ENCODE measurements around the gene GPR15LG.

GPR15LG gene

DNA sequence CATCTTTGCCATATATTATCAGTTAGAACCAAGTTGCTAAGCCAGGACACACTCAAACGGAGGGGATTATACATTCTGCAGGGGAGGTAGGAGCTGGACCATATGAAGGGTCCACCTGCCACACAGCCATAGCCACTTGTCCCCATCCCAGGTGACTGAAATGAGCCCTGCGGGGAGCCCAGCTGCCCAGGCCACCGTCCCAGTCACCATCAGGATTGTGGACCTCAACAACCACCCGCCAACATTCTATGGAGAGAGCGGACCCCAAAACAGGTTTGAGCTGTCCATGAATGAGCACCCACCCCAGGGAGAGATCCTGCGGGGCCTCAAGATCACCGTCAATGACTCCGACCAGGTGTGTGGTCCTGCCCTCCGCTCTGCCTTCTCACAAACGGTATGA lies 34.4 kb downstream of the GPR15LG start:
- TF ChIP-seq, protein P1, sequence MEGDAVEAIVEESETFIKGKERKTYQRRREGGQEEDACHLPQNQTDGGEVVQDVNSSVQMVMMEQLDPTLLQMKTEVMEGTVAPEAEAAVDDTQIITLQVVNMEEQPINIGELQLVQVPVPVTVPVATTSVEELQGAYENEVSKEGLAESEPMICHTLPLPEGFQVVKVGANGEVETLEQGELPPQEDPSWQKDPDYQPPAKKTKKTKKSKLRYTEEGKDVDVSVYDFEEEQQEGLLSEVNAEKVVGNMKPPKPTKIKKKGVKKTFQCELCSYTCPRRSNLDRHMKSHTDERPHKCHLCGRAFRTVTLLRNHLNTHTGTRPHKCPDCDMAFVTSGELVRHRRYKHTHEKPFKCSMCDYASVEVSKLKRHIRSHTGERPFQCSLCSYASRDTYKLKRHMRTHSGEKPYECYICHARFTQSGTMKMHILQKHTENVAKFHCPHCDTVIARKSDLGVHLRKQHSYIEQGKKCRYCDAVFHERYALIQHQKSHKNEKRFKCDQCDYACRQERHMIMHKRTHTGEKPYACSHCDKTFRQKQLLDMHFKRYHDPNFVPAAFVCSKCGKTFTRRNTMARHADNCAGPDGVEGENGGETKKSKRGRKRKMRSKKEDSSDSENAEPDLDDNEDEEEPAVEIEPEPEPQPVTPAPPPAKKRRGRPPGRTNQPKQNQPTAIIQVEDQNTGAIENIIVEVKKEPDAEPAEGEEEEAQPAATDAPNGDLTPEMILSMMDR (conservative IDR thresholded peaks at IDR 0.05; ENCODE audit: low read depth, low read length): no peak
- Histone ChIP-seq H3K27ac (no peak overlapping the region), H3K36me3 (ENCODE audit: insufficient read depth) (no peaks in the 10 kb centered on the region), H4K20me1 (ENCODE audit: insufficient read depth) (no peaks in the 10 kb centered on the region), H3K79me2 (ENCODE audit: insufficient read depth, low read depth) (no peaks in the 10 kb centered on the region), H3K27me3 (ENCODE audit: insufficient read depth, low read depth) (no peaks in the 10 kb centered on the region), H3K4me1 (ENCODE audit: low read depth, poor library complexity, severe bottlenecking) (no peaks in the 10 kb centered on the region), H2AFZ (ENCODE audit: low read depth) (no peak overlapping the region), H3K9ac (no peak overlapping the region), H3K4me2 (no peak overlapping the region), H3K4me3 (IDR thresholded peaks at IDR 0.05; ENCODE audit: insufficient read depth, low read depth, low read length) (no peak overlapping the region)

DNA sequence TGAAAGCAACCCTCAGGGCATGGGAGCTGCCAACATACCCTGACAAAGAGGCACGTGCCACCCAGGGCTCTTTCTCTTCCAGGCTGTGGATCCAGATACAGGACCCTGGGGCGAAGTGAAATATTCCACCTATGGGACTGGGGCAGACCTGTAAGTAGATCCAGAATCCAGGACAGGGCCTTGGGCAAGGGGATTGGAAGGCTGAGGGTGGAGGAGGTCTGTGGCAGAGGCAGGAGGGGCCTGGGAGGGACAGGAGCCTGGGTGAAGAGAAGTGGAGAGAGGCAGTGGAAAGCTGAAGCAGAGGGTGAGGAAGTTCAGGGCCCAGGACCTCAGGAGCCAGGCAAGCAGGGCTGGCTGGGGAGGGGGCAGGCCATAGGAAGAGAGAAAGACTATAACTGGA lies 38.0 kb downstream of the GPR15LG start:
- H3K79me2 ChIP-seq (ENCODE audit: insufficient read depth, low read depth): no peaks in the 10 kb centered on the region
- no peak overlapping the region for H2AFZ ChIP-seq (ENCODE audit: low read depth)
- no peaks in the 10 kb centered on the region for H3K36me3 ChIP-seq (ENCODE audit: insufficient read depth)
- no peaks in the 10 kb centered on the region for H3K4me1 ChIP-seq (ENCODE audit: low read depth, poor library complexity, severe bottlenecking)
- H3K4me3 ChIP-seq (IDR thresholded peaks at IDR 0.05; ENCODE audit: insufficient read depth, low read depth, low read length): no peak overlapping the region
- H4K20me1 ChIP-seq (ENCODE audit: insufficient read depth): no peaks in the 10 kb centered on the region
- H3K9ac ChIP-seq: no peak overlapping the region
- H3K27me3 ChIP-seq (ENCODE audit: insufficient read depth, low read depth): no peaks in the 10 kb centered on the region
- H3K4me2 ChIP-seq: no peak overlapping the region
- TF ChIP-seq, protein P1 (conservative IDR thresholded peaks at IDR 0.05; ENCODE audit: low read depth, low read length): no peak
- H3K27ac ChIP-seq: no peak overlapping the region

DNA sequence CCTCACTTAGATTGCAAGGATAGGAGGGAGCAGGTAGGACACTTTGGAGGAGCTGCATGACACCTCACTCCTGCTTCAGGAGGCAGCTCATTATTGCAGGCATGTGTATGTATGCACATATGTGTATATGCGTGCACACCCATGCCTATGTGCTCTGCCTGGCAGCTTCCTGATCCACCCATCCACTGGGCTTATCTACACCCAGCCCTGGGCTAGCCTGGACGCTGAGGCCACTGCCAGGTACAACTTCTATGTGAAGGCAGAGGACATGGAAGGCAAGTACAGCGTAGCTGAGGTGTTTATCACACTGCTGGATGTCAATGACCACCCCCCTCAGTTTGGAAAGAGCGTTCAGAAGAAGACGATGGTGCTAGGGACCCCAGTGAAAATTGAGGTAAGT lies 38.4 kb downstream of the GPR15LG start:
- Histone ChIP-seq H4K20me1 (ENCODE audit: insufficient read depth) (no peaks in the 10 kb centered on the region), H3K9ac (no peak overlapping the region), H3K79me2 (ENCODE audit: insufficient read depth, low read depth) (no peaks in the 10 kb centered on the region), H3K36me3 (ENCODE audit: insufficient read depth) (no peaks in the 10 kb centered on the region), H3K4me1 (ENCODE audit: low read depth, poor library complexity, severe bottlenecking) (no peaks in the 10 kb centered on the region), H3K4me2 (no peak overlapping the region), H3K4me3 (IDR thresholded peaks at IDR 0.05; ENCODE audit: insufficient read depth, low read depth, low read length) (no peak overlapping the region), H2AFZ (ENCODE audit: low read depth) (no peak overlapping the region), H3K27me3 (ENCODE audit: insufficient read depth, low read depth) (no peaks in the 10 kb centered on the region), H3K27ac (no peak overlapping the region)
- TF ChIP-seq, protein P1 (conservative IDR thresholded peaks at IDR 0.05; ENCODE audit: low read depth, low read length): no peak

DNA sequence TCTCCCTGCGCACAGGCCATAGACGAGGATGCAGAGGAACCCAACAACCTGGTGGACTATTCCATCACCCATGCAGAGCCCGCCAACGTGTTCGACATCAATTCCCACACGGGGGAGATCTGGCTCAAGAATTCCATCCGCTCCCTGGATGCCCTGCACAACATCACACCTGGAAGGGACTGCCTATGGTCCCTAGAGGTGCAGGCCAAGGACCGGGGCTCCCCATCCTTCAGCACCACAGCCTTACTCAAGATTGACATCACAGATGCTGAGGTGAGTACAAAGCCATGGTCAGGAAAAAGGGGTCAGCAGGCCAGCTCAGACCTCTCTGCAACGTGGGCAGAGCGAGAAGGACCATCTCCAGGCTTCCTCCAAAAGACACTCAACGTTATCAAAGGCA lies 39.5 kb downstream of the GPR15LG start:
- Histone ChIP-seq H2AFZ (ENCODE audit: low read depth) (no peak overlapping the region), H3K4me2 (no peak overlapping the region), H3K4me1 (ENCODE audit: low read depth, poor library complexity, severe bottlenecking) (no peaks in the 10 kb centered on the region), H4K20me1 (ENCODE audit: insufficient read depth) (no peaks in the 10 kb centered on the region), H3K79me2 (ENCODE audit: insufficient read depth, low read depth) (no peaks in the 10 kb centered on the region), H3K27ac (no peak overlapping the region), H3K9ac (no peak overlapping the region), H3K27me3 (ENCODE audit: insufficient read depth, low read depth) (no peaks in the 10 kb centered on the region), H3K36me3 (ENCODE audit: insufficient read depth) (no peaks in the 10 kb centered on the region), H3K4me3 (IDR thresholded peaks at IDR 0.05; ENCODE audit: insufficient read depth, low read depth, low read length) (no peak overlapping the region)
- TF ChIP-seq, protein P1 (conservative IDR thresholded peaks at IDR 0.05; ENCODE audit: low read depth, low read length): no peak
